Esophagus squamous epithelium (tissue), 5 donors: Measurements from ENCODE around the gene IFNAR2. TPM values are rescaled to one million over a fixed set of nuclear protein-coding genes. Genes with fewer than 3 reads are reported as not detected.
A peak's percentile ranks its signal among the peaks of the same experiment; 100 is the strongest.

Source experiments
- DNase-seq: peaks from one replicate; lab custom pipeline; 2025; lab: John Stamatoyannopoulos, UW
- H3K27ac ChIP-seq, 4 donors: fragments of 200-600 bp; sonication (generic); one replicate each; pipeline ENCODE4 v1.5.1; 2016 to 2019; ENCODE audit warnings: mild to moderate bottlenecking in 1 of 4
- H3K27me3 ChIP-seq, 4 donors: fragments of 200-600 bp; sonication (generic); 1 replicate in 3 of 4; 2 replicates in 1 of 4; pipeline versions ENCODE4 v1.5.1 to v1.6.0; 2017 to 2021; ENCODE audit warnings: antibody characterized with exemption in 1 of 4
- H3K36me3 ChIP-seq, 3 donors: fragments of 200-600 bp; sonication (generic); one replicate each; pipeline ENCODE4 v1.5.1; 2016 to 2019
- H3K4me1 ChIP-seq, 3 donors: fragments of 200-600 bp; sonication (generic); one replicate each; pipeline ENCODE4 v1.5.1; 2017 to 2019
- H3K4me3 ChIP-seq, 4 donors: fragments of 200-600 bp; sonication (generic); 1 replicate in 3 of 4; 2 replicates in 1 of 4; pipeline ENCODE4 v1.5.1; 2016 to 2019; ENCODE audit warnings: mild to moderate bottlenecking in 2 of 4, moderate library complexity in 1 of 4
- H3K9me3 ChIP-seq, 3 donors: fragments of 200-600 bp; sonication (generic); one replicate each; pipeline ENCODE4 v1.5.1; 2016 to 2019
- CTCF ChIP-seq, 6 experiments: fragments of 450-650 bp in 4 of 6; fragments of 200-600 bp in 2 of 6; sonication (generic) in 2 of 6; IDR thresholded peaks; one replicate each; pipeline ENCODE4 v1.5.1; 2016 to 2019; ENCODE audit warnings: antibody characterized with exemption in 6 of 6, mild to moderate bottlenecking in 4 of 6, moderate library complexity in 4 of 6
- POLR2A ChIP-seq, 4 donors: fragments of 450-650 bp; IDR thresholded peaks; one replicate each; pipeline ENCODE4 v1.6.1; 2017; ENCODE audit warnings: antibody characterized with exemption in 4 of 4, mild to moderate bottlenecking in 4 of 4, moderate library complexity in 3 of 4
- WGBS, 2 donors: methylation state at CpG; one replicate each; pipeline ENCODE4 v1.1.5; 2018; 5-methylcytosine and 5-hydroxymethylcytosine counted together
- intact Hi-C: fragments of 100-400 bp; cut with DNase I; formaldehyde crosslinking; loops from one replicate; pipeline ENCODE4 v1.15.0; 2022
- total RNA-seq, 4 donors: library from RNA; depleted of rRNA; stranded (reverse); fragments of >200 nt; gene quantifications; one replicate each; pipeline ENCODE4 v1.1.0, GENCODE V29; 2016
- donor health status: DM: yes; HTN: yes; CAD: no.

Gene IFNAR2
- total RNA-seq, 4 donors from 2014 or later, result 4.0 to 13.3 (median 7.0) TPM

GRCh38 chr21:33231526-33231925, 1.8 kb downstream of the IFNAR2 start:
- DNase-seq, result no peak
- intact Hi-C loops, result no loop called here
- H3K27ac ChIP-seq, result peak overlapping the region in 2 of 4 donors; percentile 93 to 98
- no peak for TF ChIP-seq POLR2A (IDR thresholded peaks at IDR 0.05)
- TF ChIP-seq CTCF (IDR thresholded peaks at IDR 0.05), result no peak
- H3K4me3 ChIP-seq, result peak overlapping the region in 3 of 4 donors; percentile 79 to 99 (median 80)
- H3K4me1 ChIP-seq, result peaks cover 6 to 57% (median 14%) of the 10 kb centered on the region in 3 donors
- no peaks in the 10 kb centered on the region for H3K9me3 ChIP-seq
- no peaks in the 10 kb centered on the region for H3K36me3 ChIP-seq
- WGBS, 2 donors, result 54 to 67% methylated on average over 8 of the region's 8 CpGs
- no peaks in the 10 kb centered on the region for H3K27me3 ChIP-seq

- Histone ChIP-seq H3K4me3 (peak overlapping the region in 1 of 4 donors; percentile 99), H3K9me3 (no peaks in the 10 kb centered on the region), H3K36me3 (no peaks in the 10 kb centered on the region), H3K4me1 (peaks cover 6 to 61% (median 14%) of the 10 kb centered on the region in 3 donors), H3K27me3 (no peaks in the 10 kb centered on the region), H3K27ac (peak overlapping the region in 1 of 4 donors; percentile 22)
- no peak for TF ChIP-seq CTCF (IDR thresholded peaks at IDR 0.05)
- TF ChIP-seq POLR2A (IDR thresholded peaks at IDR 0.05), result no peak
- DNase-seq, result no peak
- 52 to 56% methylated on average over 5 of the region's 5 CpGs for WGBS, 2 donors
- intact Hi-C loops, result no loop called here
Observed at GRCh38 chr21:33232291-33233034, 2.7 kb downstream of the IFNAR2 start.

- 83 to 94% methylated on average over 3 of the region's 3 CpGs for WGBS, 2 donors
Observed at GRCh38 chr21:33234635-33235520, 5.1 kb downstream of the IFNAR2 start.

GRCh38 chr21:33236013-33236686, 6.4 kb downstream of the IFNAR2 start:
- H3K27ac ChIP-seq, result no peak overlapping the region
- no peaks in the 10 kb centered on the region for H3K27me3 ChIP-seq
- intact Hi-C loops, result no loop called here
- H3K4me3 ChIP-seq, result no peak overlapping the region
- TF ChIP-seq CTCF (IDR thresholded peaks at IDR 0.05) (no peak), POLR2A (IDR thresholded peaks at IDR 0.05) (no peak)
- no peaks in the 10 kb centered on the region for H3K36me3 ChIP-seq
- 80 to 100% methylated on average over 1 to 4 of the region's 6 CpGs for WGBS, 2 donors
- DNase-seq, result no peak
- peaks cover 0 to 54% (median 8%) of the 10 kb centered on the region in 3 donors for H3K4me1 ChIP-seq
- no peaks in the 10 kb centered on the region for H3K9me3 ChIP-seq

More at GRCh38 chr21:33234635-33235520, 5.1 kb downstream of the IFNAR2 start:
- Histone ChIP-seq H3K27me3 (no peaks in the 10 kb centered on the region), H3K9me3 (no peaks in the 10 kb centered on the region), H3K4me1 (peaks cover 0 to 65% (median 11%) of the 10 kb centered on the region in 3 donors), H3K27ac (no peak overlapping the region), H3K4me3 (no peak overlapping the region), H3K36me3 (no peaks in the 10 kb centered on the region)
- no peak for TF ChIP-seq POLR2A (IDR thresholded peaks at IDR 0.05)
- TF ChIP-seq CTCF (IDR thresholded peaks at IDR 0.05), result no peak
- intact Hi-C loops, result no loop called here
- no peak for DNase-seq
